DLD1 (cell line): Measurements from ENCODE around the gene ATF6.
"Not testable (repeated sequence)": the region's sequence is repeated elsewhere in the genome, so short reads cannot be mapped to it uniquely, and the experiment has no call there.

Experiments
- in situ Hi-C: cut with HindIII; loops from 2 replicates; pipeline ENCODE4 v1.10.0; 2017; ENCODE audit warnings: low sequenced_read_pairs

ATF6 gene

DNA sequence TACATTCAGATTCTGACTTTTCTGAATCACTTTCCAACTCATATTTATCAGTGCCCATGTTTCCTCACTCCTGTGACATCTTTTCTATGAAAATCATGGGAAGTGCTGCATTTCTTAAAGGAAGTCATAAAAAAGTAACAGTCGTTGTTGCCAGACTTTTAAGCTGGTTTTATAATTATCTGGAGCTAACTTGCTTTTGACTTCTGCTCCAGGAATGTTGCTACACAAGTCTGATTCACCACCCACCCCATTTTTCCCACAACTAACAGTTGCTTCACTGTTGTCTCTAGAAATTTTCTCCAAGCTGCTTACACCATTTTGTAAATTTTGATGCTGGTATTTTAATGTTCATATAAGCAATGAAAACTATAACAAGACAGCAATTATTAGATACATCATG is 32.6 kb upstream of the ATF6 start:
- in situ Hi-C loops, result no loop called here

DNA sequence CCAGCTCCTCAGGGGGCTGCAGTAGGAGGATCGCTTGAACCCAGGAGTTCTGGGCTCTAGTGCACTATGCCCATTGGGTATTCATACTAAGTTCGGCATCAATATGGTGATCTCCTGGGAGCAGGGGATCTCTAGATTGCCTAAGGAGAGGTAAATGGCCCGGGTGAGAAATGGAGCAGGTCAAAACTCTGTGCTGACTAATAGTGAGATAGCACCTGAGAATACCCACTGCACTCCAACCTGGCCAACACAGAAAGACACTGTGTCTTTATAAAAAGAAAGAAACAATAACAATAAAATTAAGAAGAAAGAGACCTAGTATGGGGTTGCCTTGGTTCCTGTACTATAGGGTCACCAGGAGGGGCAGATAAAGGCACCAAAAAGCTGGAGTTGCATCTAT is 30.3 kb upstream of the ATF6 start:
- in situ Hi-C loops, result no loop called here

DNA sequence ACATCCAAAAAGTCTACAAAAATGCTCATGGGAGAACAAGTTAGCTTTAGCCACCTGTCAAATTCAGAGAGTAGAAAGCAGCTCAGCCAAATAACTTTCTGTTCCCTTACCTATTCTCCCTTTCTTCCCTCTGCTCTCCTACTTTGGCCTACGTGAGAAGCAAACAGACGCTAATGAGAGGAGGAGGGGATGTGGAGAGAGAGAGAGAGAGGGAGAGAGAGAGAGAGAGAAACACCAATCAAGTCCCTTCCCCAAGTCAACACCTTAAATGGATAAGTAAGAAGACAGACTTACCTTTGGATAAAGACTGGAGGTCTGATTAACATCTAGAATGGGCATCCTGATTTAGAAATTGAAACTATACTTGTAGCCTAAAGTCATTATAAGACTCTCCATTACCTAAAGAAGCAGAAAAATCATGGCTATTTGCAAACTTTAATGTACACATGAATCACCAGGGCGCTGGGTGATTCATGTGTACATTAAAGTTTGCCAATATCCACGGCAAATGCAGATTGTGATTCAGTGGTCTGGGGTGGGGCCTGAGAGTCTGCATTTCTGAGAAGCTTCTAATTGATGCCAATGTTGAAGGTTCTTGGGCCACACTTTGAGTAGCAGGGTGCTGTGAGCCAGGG is 29.7 kb upstream of the ATF6 start:
- in situ Hi-C loops, result no loop called here

DNA sequence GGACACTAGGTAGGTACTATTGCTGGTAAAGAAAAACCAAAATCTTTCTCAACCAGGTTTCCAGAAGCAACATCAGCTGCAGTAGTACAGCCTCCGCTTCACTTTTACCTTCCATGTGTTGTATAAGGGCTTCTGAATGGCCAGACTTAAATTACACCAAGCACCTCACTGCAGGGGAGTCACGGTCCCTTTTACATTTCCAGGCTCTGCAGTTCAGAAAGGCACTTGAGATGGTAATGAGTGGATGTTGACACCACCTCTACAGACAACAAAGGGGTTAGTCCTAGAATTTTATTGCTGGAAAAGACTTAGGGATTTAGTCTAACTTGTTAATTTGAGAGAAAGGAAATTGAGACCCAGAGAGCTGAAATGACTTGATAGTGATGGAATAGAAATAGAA is 28.5 kb upstream of the ATF6 start:
- in situ Hi-C loops, result no loop called here

DNA sequence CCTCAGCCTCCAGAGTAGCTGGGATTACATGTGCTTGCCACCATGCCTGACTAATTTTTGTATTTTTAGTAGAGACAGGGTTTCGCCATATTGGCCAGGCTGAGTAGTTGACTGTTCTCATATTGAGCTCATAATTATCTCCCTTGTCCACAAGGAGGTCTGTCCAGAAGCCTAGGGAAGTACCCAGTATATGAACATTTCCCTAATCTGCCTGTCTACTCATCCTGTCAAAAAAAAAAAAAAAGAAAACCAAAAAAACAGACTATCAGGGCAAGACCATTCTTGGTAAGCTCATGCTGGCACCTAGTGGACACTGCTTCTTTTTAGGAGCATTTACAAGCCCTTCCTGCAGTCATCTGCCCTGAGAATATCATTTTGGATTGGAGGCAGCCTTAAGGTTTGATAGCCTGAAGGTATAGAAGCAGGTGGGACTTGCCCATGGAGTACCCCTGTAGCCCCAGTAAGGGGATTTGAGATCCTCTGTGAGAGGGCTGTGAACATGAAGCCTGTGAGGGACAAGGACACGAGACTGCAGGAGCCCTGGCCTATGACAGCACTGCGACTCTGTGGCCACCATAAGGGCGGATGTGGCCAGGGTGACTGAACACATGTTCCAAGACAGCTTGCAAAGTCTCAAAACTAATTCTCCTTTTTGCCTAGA is 27.4 kb upstream of the ATF6 start:
- in situ Hi-C loops, result no loop called here

DNA sequence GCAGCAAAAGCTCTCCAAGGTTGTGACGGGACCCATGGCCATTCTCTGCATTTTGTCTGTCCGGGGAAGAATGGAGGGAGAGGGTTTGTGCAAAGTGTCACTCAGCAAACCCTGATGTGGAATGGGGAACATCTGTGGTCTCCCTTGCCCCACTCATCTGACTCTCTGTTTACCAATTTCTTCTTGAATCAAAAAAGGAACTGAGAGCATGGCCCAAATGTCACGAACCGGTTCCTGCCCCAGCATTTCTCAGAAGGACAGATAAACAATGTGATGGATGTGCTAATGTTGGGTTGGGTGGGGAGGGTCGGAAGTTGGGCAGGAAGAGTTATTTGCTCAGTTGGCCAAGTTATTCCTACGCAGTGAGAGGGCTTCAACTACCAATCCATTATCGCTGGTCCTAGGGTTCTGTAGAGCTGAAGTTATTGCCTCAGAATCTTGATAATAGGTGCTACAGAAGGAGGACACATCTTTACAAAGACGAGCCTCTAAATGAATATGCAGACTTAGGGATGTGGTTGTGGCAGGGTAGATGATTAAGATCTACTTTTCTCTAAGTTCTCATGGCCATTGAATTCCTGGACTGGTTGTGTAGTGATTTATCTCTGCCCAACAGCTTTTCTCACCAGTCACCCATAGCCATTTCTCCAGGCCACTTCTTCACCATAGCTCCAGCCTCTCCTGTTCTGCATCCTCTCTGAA is 26.1 kb upstream of the ATF6 start:
- in situ Hi-C loops, result loop anchor here (10.0 kb wide), 1 partner anchor 255 kb away; no protein-coding TSS in a partner anchor

DNA sequence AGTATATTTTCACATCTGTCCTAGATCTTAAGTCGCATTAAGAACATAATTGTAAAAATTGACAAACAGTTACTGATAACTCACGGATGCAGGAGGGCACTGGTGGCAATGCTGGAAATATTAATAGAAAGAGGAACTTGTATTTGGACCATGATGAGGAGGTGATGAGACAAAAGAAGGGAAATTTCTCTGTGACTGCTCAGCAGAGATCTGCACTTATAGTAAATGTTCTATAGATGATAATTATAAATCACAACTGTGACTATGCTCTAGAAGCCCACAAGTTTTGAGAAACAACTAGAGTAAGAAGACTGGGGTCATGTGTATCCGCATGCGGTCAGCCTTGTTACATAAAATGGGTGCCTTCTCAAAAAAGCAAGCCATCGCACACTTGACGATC is 25.2 kb upstream of the ATF6 start:
- in situ Hi-C loops, result loop anchor here (10.0 kb wide), 1 partner anchor 256 kb away; no protein-coding TSS in a partner anchor

DNA sequence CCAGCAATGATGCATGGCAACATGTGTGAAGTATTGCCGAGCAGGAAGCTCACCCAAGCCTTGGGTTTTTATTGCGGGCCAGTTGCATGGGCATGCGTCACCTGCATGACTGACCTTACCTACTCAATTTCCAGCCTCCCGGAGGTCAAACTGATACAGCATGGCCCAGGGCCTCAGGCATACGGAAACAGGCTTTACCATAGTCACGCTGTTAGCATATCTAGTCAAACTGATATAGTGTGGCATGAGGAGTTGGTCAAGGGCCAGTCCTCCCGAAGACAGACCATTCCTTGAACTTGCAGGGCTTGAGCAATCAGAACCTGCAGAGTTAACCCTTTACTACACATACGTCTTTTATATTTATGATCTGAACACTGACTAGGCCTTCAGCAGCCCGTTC is 22.9 kb upstream of the ATF6 start:
- in situ Hi-C loops, result loop anchor here (10.0 kb wide), 1 partner anchor 258 kb away; no protein-coding TSS in a partner anchor

DNA sequence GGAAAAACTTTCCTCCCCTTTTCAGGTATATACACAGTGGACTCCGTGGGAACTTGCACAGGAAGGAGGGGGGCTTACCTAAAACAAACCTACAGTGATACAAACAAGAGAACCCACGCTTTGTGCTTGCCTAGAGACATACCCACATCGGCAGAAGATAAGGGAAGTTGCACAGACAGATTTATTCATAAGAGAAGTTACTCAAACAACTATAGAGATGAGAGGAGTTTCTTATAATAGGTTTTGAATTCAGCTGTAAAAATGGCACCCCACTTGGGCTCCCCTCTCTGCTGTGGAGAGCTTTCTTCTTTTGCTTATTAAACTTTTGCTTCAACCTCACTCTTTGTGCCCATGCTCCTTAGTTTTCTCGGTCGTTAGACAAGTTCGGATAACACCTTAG is 18.3 kb upstream of the ATF6 start:
- in situ Hi-C loops, result loop anchor here (10.0 kb wide), 1 partner anchor 263 kb away; no protein-coding TSS in a partner anchor

DNA sequence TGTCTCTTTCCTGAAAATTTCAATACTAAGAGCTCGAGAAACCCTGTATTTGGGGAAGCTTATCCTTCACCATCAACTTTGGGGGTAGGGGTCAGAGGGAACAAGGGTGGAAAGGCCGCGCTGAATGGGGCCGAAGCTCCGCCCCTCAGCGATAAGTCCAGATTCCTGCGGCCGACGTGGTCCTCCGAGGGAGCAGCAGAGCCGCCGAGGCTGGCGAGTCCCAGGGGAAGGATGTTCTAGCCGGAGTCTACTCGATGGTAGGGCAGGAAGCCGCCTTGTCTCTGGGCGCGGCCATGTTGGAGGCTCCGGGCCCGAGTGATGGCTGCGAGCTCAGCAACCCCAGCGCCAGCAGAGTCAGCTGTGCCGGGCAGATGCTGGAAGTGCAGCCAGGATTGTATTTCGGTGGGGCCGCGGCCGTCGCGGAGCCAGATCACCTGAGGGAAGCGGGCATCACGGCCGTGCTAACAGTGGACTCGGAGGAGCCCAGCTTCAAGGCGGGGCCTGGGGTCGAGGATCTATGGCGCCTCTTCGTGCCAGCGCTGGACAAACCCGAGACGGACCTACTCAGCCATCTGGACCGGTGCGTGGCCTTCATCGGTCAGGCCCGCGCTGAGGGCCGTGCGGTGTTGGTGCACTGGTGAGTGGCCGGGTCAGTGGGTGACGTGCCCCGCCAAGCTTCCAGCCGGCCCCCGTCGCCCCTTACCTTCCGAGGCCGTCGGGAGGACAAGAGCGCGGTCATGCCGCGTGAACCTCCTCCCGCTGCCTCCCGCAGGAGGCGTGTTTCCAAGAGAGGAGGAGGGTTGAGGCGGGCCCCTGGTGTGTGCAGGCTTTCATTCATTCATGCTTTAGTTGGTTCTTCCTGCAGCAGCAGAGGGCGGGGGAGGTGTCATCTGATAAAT is 16.4 kb upstream of the ATF6 start, which contains the start of gene DUSP12:
Gene DUSP12, plus strand, starts transcription at position 278 of the 899 bp plus-strand sequence. Its CDS starts 16 bp downstream, at position 294.
- in situ Hi-C loops, result loop anchor here (10.0 kb wide), 1 partner anchor 265 kb away; no protein-coding TSS in a partner anchor

DNA sequence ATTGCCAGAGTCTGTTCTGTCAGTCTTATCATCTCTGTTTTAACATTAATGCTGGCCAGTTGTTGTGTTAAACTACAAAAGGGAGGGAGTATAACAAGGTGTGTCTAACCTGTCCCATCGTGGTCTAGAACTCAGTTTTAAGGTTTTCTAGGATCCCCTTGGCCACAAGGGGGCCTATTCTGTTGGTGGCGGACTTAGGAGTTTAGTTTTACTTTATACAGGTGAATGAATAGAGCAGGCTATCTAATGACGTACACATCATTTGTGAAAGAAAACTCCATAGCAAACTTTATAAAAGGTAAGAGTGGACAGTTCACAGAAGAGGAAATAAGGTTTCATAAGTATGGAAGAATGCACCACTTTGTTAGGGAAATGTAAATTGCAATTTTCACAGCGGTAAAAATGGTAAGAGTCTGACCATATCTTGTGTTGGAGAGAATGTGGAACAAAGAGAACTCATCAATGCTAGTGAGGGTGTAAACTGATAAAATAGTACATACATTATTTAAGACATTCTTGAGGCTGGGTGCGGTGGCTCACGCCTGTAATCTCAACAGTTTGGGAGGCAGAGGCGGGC is 2.5 kb upstream of the ATF6 start:
- in situ Hi-C loops, result no loop called here

DNA sequence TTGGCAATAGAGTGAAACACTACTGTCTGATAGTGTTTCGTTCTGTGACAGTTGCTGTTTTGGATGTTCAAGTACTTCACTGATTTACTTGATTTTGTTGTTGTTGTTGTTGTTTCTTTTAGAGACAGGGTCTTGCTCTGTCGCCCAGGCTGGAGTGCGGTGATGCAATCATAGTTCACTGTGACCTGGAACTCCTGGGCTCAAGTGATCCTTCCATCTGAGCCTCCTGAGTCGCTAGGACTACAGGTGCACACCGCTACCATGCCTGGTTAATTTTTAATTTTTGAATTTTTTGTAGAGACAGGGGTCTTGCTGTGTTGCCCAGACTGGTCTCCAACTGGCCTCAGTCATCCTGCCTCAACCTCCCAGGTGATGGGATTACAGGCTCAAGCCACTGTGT is 2.3 kb downstream of the ATF6 start:
- in situ Hi-C loops, result no loop called here

DNA sequence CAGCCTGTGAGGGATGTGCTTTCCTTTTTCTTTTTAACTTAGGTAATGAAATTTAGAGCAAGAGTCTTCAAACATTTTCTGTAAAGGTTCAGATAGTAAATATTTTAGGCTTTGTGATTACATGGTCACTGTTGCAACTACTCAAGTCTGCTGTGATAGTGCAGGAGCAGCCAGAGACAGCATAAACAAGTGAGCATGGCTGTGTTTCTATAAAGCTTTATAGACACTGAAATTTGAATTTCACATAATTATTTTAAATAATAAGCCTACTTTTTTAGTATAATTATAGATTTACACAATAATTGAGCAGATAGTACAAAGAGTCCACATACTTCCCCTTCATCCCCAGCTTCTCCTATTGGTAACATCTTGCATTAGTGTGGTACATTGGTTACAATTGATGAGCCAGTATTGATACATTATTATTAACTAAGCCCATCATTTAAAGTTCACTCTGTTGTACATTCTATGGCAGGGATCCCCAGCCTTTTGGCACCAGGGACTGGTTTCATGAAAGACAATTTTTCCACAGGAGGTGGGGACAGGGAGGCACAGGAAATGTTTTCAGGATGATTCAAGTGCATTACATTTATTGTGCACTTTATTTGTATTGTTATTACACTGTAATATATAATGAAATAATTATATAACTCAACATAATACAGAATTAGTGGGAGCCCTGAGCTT is 3.0 kb downstream of the ATF6 start:
- in situ Hi-C loops, result no loop called here

DNA sequence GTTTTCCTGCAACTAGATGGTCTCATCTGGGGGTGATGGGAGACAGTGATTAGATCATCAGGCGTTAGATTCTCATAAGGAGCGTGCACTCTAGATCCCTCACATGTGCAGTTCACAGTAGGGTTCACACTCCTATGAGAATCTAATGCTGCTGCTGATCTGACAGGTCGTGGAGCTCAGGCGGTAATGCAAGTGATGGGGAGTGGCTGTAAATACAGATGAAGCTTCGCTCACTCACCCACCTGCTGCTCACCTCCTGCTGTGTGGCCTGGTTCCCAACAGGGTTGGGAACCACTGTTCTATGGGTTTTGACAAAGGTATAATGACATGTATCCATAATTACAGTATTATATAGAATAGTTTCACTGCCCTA is 3.5 kb downstream of the ATF6 start:
- in situ Hi-C loops, result not testable (repeated sequence)

DNA sequence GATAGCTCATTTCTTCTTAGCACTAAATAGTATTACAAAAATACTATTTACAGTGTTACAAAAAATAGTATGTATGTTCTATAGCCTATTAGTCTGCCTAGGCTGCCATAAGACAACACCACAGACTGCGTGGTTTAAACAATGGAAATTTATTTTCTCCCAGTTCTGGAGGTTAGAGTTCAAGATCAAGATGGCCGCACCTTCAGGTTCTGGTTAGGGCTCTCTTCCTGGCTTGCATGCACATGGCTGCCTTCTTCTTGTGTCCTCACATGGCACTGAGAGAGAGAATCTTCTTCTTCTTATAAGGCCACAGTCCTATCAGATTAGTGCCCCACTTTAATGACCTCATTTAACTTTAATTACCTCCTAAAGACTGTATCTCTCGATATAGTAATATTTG is 4.1 kb downstream of the ATF6 start:
- in situ Hi-C loops, result no loop called here

DNA sequence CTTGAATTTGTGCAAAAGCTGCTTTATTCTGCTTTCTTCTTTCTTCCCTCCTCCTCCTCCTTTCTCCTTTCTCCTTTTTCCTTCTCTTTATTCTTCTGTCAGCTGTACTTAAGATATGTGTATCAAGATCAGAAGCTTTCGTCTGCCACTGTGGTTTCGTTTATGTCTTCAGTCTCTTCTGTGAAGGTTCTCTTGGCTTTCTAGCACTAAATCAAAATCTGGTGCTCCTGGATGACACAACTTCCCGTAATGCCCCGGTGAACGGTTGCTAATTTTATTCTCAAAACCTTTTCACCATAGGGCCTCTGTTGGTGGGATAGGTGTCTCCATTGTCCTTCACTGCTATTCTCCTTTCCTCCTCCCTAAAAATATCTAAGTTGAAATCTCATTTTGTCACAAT is 5.0 kb downstream of the ATF6 start:
- in situ Hi-C loops, result no loop called here

DNA sequence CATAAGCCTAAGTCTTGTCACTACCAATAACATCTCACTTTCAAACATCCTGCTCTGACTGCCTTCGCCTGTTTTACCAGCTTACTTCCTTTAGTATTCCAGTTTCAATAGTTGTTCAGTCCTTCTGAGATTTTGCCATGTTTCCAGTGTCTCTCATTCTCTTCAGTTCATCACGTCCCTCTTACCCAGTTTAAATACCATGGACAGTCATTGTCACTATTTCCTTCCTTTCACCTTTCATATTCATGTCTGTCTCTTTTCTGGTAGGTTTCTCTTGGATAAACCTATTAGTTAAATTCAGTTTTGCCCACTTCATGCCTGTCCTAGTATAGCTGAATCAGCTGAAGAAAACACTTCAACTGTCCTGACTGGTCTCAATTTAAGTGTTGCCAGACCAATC is 5.9 kb downstream of the ATF6 start:
- in situ Hi-C loops, result no loop called here

DNA sequence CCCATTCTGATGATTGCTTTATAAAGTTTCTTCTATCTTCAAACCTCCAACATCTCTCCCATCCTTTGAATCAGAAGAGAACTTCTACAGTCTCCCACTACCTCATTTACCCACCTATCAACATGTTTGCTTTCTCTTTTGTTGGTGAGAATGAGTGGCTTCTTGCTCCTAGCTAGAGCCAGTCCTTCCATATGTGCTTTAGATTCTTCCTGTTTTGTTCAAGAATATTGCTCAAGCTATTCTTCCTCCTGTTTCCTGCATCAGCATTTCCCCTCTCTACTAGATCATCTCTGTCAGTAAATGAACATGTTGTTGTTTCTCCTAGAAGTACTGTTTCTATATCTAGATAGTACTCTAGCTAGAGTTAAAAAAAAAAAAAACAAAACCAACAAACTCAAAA is 6.3 kb downstream of the ATF6 start:
- in situ Hi-C loops, result no loop called here

DNA sequence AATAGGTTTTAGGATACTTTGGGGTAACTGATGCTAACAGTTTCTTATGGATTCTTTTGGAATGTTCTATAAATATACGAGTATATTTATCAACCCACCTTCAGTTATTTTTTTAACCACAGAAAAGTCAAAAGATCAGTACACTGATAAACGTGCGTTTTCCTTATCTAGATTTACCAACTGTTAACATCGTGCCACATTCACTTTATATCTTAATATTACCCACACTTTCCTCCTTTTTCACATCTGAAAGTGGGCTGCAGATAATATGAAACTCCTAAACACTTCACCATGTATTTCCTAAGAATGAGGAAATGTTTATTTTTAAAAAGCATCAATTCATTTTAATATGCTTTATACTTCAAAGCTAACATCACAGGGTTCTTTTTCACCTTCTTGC is 7.7 kb downstream of the ATF6 start:
- in situ Hi-C loops, result no loop called here

DNA sequence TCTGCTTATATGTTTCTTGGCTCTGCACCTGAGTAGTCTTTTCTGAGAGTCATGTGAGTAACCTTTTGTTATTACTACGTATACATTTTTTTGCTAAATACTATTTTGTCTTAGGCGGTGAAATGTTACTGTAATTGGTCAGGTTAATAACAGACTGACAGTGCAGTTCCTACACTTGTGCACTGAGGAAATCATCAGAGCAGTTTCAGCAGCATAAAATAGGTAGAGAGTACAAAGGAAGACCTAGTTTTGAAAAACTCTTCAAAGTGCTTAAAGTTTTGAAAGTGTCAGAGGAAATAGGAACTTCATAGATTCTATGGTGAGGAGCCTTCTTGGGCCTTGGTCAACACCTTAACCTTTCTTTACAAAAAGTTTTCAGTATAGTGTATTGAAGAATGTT is 11.1 kb downstream of the ATF6 start:
- in situ Hi-C loops, result no loop called here
